Esophagus muscularis mucosa (tissue), 4 donors: ENCODE data around the gene NDST4. TPM values are rescaled to one million over a fixed set of nuclear protein-coding genes. Genes with fewer than 3 reads are reported as not detected.

Source experiments
- DNase-seq: peaks from one replicate; pipeline ENCODE4 v3.0.0-alpha.2; 2017; ENCODE audit errors: extremely low spot score
- H3K27ac ChIP-seq, 4 donors: fragments of 200-600 bp; sonication (generic); replicated peaks in 1 of 4; 1 replicate in 3 of 4; 2 replicates in 1 of 4; pipeline ENCODE4 v1.5.1; 2016 to 2019; ENCODE audit warnings: mild to moderate bottlenecking in 1 of 4
- H3K27me3 ChIP-seq, 4 donors: fragments of 200-600 bp; sonication (generic); one replicate each; pipeline versions ENCODE4 v1.5.1 to v1.6.0; 2016 to 2019
- H3K36me3 ChIP-seq, 4 donors: fragments of 200-600 bp; sonication (generic); one replicate each; pipeline ENCODE4 v1.5.1; 2016 to 2019
- H3K4me1 ChIP-seq, 4 donors: fragments of 200-600 bp; sonication (generic); one replicate each; pipeline ENCODE4 v1.5.1; 2016 to 2019
- H3K4me3 ChIP-seq, 4 donors: fragments of 200-600 bp; sonication (generic); 1 replicate in 2 of 4; 2 replicates in 2 of 4; pipeline ENCODE4 v1.5.1; 2016 to 2019; ENCODE audit warnings: mild to moderate bottlenecking in 4 of 4, moderate library complexity in 1 of 4
- H3K9me3 ChIP-seq, 4 donors: fragments of 200-600 bp; sonication (generic); 1 replicate in 3 of 4; 2 replicates in 1 of 4; pipeline ENCODE4 v1.5.1; 2016 to 2019
- CTCF ChIP-seq, 3 experiments: fragments of 200-600 bp in 2 of 3; fragments of 450-650 bp in 1 of 3; sonication (generic) in 2 of 3; IDR thresholded peaks; one replicate each; pipeline ENCODE4 v1.5.1; 2017 to 2019; ENCODE audit warnings: antibody characterized with exemption in 3 of 3, mild to moderate bottlenecking in 2 of 3, moderate library complexity in 1 of 3
- EP300 ChIP-seq: sonication (generic); formaldehyde crosslinking; IDR thresholded peaks from one replicate; pipeline ENCODE4 v1.6.1; 2017; ENCODE audit warnings: antibody characterized with exemption
- POLR2A ChIP-seq: fragments of 450-650 bp; IDR thresholded peaks from one replicate; pipeline ENCODE4 v1.6.1; 2017; ENCODE audit warnings: antibody characterized with exemption, moderate library complexity, mild to moderate bottlenecking, low read depth
- POLR2AphosphoS5 ChIP-seq, 2 donors: sonication (generic); formaldehyde crosslinking; IDR thresholded peaks; one replicate each; pipeline ENCODE4 v1.6.1; 2017; ENCODE audit warnings: antibody characterized with exemption in 2 of 2
- WGBS: methylation state at CpG from one replicate; pipeline ENCODE4 v1.1.5; 2018; 5-methylcytosine and 5-hydroxymethylcytosine counted together
- intact Hi-C: fragments of 100-400 bp; cut with DNase I; formaldehyde crosslinking; loops from one replicate; pipeline ENCODE4 v1.15.1; 2023
- total RNA-seq, 4 donors: library from RNA; depleted of rRNA; stranded (reverse); fragments of >200 nt; gene quantifications; one replicate each; pipeline versions ENCODE4 v1.1.0 to v1.2.1, GENCODE V29; 2016

The NDST4 gene
- total RNA-seq, 4 donors from 2014 or later: not detected

DNA sequence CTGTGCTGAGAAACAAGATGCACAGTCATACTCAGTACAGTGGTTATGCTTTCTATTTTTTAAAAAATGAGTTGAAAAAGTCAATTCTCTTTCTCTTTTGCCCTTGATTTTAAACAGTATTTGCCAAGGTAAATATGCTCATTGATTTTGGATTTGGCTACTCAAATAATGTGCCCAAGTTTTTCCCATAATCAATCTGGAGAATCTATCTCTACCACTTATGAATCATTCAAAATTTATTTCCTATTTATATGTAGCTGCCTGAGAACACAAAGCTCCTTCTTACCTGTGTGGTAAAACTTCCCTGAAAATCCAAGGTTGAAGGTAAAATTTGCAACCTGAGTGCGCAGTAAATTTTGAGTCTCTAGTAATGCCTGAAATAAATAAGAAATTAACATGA lies 136.5 kb downstream of the NDST4 start:
- Histone ChIP-seq H3K36me3 (no peaks in the 10 kb centered on the region), H3K9me3 (no peaks in the 10 kb centered on the region), H3K4me3 (no peak overlapping the region), H3K27me3 (no peaks in the 10 kb centered on the region), H3K27ac (no peak overlapping the region), H3K4me1 (no peaks in the 10 kb centered on the region)
- no peak for DNase-seq
- 92% methylated on average over 1 of the region's 1 CpG for WGBS
- TF ChIP-seq POLR2A (no peak), EP300 (no peak), CTCF (IDR thresholded peaks at IDR 0.05) (no peak), POLR2AphosphoS5 (IDR thresholded peaks at IDR 0.05) (no peak)
- intact Hi-C loops: no loop called here

DNA sequence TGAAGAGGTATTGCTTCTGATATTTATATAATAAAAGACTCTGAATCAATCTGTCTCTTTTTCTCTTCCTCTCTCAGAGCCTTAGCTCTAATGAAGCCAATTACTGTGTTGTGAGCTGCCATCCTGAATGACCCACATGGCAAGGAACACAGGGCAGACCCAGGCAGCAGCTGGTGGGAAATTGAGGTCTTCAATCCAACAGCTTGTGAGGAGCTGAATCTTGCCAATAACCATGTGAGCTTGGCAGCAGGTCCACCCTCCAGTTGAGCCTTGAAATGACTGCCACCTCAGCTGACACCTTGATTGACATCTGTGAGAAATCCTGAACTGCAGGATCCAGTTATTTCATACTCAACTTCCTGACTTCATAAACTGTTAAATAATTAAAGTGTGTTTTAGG lies 149.4 kb downstream of the NDST4 start:
- intact Hi-C loops: no loop called here
- Histone ChIP-seq H3K36me3 (no peaks in the 10 kb centered on the region), H3K4me3 (no peak overlapping the region), H3K27me3 (no peaks in the 10 kb centered on the region), H3K4me1 (no peaks in the 10 kb centered on the region), H3K9me3 (no peaks in the 10 kb centered on the region), H3K27ac (no peak overlapping the region)
- TF ChIP-seq EP300: no peak
- no peak for TF ChIP-seq POLR2AphosphoS5 (IDR thresholded peaks at IDR 0.05)
- TF ChIP-seq CTCF (IDR thresholded peaks at IDR 0.05): no peak
- no peak for TF ChIP-seq POLR2A
- no peak for DNase-seq

- no peak overlapping the region for H3K27ac ChIP-seq
- no peaks in the 10 kb centered on the region for H3K9me3 ChIP-seq
- no peak for DNase-seq
- no peaks in the 10 kb centered on the region for H3K36me3 ChIP-seq
- H3K4me3 ChIP-seq: no peak overlapping the region
- TF ChIP-seq POLR2AphosphoS5 (IDR thresholded peaks at IDR 0.05) (no peak), EP300 (no peak), POLR2A (no peak), CTCF (IDR thresholded peaks at IDR 0.05) (no peak)
- no peaks in the 10 kb centered on the region for H3K4me1 ChIP-seq
- H3K27me3 ChIP-seq: no peaks in the 10 kb centered on the region
- WGBS: 94% methylated on average over 1 of the region's 1 CpG
- intact Hi-C loops: no loop called here
These were observed 167.8 kb downstream of the NDST4 start for GRCh38 chr4:114945616-114946015.

DNA sequence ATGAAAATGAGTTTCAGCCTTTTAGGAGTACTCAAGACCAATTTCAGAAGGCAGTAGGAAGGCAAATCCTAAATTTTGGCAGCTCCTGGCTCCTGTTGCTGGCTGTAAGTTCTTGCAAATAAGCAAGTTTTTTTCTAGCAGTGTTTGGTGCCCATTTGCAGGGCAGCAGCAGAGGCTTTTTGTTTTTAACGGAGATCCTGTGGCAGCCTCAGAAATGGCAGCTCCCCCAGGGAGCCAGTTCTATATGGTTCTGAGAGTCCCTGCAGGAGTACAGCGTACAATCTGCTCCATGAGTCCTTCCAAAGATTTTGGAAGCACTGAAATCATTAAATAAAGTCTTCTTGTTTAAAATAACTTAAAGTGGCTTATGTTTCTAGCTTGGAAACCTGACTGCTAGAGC lies 171.9 kb downstream of the NDST4 start:
- TF ChIP-seq EP300 (no peak), POLR2A (no peak), CTCF (IDR thresholded peaks at IDR 0.05) (no peak), POLR2AphosphoS5 (IDR thresholded peaks at IDR 0.05) (no peak)
- H3K27ac ChIP-seq: no peak overlapping the region
- no peaks in the 10 kb centered on the region for H3K9me3 ChIP-seq
- intact Hi-C loops: no loop called here
- no peak overlapping the region for H3K4me3 ChIP-seq
- DNase-seq: no peak
- WGBS: 44% methylated on average over 2 of the region's 2 CpGs
- H3K36me3 ChIP-seq: no peaks in the 10 kb centered on the region
- no peaks in the 10 kb centered on the region for H3K27me3 ChIP-seq
- H3K4me1 ChIP-seq: no peaks in the 10 kb centered on the region

DNA sequence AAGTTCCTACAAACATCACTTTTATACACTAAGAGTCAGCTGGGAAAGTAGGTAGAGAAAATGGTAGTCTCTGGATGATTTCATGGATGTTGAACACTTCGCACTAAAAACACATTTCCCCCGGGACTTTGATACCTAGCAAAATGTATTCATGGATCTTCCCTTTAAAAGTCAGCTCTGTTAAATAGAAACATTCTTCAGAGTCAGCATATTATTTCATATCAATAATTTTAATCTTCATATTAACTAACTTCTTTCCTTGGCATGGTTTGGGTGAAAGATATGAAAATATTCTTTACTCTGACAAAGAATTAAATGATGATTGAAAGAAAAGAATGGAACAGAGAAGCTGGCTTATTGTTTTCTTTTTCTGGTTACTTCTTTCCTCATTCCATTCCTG lies 185.5 kb downstream of the NDST4 start:
- DNase-seq: no peak
- Histone ChIP-seq H3K27ac (no peak overlapping the region), H3K4me3 (no peak overlapping the region), H3K27me3 (no peaks in the 10 kb centered on the region), H3K4me1 (no peaks in the 10 kb centered on the region), H3K36me3 (no peaks in the 10 kb centered on the region), H3K9me3 (no peaks in the 10 kb centered on the region)
- 94% methylated on average over 2 of the region's 2 CpGs for WGBS
- TF ChIP-seq POLR2A (no peak), CTCF (IDR thresholded peaks at IDR 0.05) (no peak), POLR2AphosphoS5 (IDR thresholded peaks at IDR 0.05) (no peak), EP300 (no peak)
- intact Hi-C loops: no loop called here
